ENCODE measurements around the gene MED12L.

DNA sequence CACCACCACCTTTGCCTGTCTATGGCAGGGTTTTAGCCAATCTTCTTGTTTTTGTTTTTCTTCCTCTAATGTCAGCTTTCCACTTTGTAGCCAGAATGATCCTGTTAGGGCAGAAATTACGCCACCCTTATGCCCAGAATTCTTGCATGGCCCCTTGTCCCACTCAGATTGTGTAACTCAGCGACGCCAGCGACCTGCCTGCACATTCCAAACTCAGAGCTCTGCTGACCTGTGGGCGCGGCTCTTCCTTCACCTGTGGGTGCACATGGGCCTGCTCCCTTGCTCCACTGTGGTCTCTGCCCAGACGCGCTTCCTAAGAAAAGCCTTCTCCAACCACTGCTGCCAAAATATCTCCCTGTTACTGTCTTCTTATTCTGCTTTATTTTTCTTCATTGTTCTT is 45.0 kb downstream of the MED12L start:
- TF ChIP-seq, protein P1, sequence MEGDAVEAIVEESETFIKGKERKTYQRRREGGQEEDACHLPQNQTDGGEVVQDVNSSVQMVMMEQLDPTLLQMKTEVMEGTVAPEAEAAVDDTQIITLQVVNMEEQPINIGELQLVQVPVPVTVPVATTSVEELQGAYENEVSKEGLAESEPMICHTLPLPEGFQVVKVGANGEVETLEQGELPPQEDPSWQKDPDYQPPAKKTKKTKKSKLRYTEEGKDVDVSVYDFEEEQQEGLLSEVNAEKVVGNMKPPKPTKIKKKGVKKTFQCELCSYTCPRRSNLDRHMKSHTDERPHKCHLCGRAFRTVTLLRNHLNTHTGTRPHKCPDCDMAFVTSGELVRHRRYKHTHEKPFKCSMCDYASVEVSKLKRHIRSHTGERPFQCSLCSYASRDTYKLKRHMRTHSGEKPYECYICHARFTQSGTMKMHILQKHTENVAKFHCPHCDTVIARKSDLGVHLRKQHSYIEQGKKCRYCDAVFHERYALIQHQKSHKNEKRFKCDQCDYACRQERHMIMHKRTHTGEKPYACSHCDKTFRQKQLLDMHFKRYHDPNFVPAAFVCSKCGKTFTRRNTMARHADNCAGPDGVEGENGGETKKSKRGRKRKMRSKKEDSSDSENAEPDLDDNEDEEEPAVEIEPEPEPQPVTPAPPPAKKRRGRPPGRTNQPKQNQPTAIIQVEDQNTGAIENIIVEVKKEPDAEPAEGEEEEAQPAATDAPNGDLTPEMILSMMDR (IDR thresholded peaks at IDR 0.05) = no peak
- TF ChIP-seq POLR2AphosphoS5 (IDR thresholded peaks at IDR 0.05) (no peak), EP300 (IDR thresholded peaks at IDR 0.05) (no peak), POLR2A (IDR thresholded peaks at IDR 0.05) (no peak)
